OCI-LY1 (cell line): ENCODE data around the gene LGR4.

Source experiments
- H2AFZ ChIP-seq: fragments of 200-600 bp; sonication (generic), shearing (Covaris generic); 2 replicates; pipeline ENCODE4 v1.6.0; 2014; ENCODE audit warnings: antibody characterized with exemption, mild to moderate bottlenecking, low read length
- H3F3A ChIP-seq: fragments of 200-600 bp; sonication (generic), shearing (Covaris generic); 2 replicates; pipeline ENCODE4 v1.6.0; 2014; ENCODE audit warnings: mild to moderate bottlenecking, antibody characterized with exemption, low read length, moderate library complexity; ENCODE audit not compliant: insufficient read depth
- H3K27ac ChIP-seq: fragments of 200-600 bp; sonication (generic); 2 replicates; pipeline ENCODE4 v1.5.1; 2014; ENCODE audit warnings: low read length, mixed run types, mild to moderate bottlenecking, low read depth; ENCODE audit not compliant: poor library complexity, severe bottlenecking
- H3K27me3 ChIP-seq: fragments of 200-600 bp; sonication (generic); 2 replicates; pipeline ENCODE4 v1.6.0; 2014; ENCODE audit warnings: antibody characterized with exemption, mild to moderate bottlenecking, low read length, moderate library complexity; ENCODE audit not compliant: insufficient read depth
- H3K36me3 ChIP-seq: fragments of 200-600 bp; sonication (generic); 2 replicates; pipeline ENCODE4 v1.6.1; 2014; ENCODE audit warnings: mild to moderate bottlenecking, antibody characterized with exemption, low read length, moderate library complexity, mixed read lengths; ENCODE audit not compliant: insufficient read depth
- H3K4me1 ChIP-seq: fragments of 200-600 bp; sonication (generic); 2 replicates; pipeline ENCODE4 v1.5.1; 2014; ENCODE audit warnings: mild to moderate bottlenecking, low read length, moderate library complexity; ENCODE audit not compliant: insufficient read depth, severe bottlenecking
- H3K4me2 ChIP-seq: fragments of 200-600 bp; sonication (generic), shearing (Covaris generic); 2 replicates; pipeline ENCODE4 v1.6.1; 2014; ENCODE audit warnings: low read length
- H3K4me3 ChIP-seq: fragments of 200-600 bp; sonication (generic); 2 replicates; pipeline ENCODE4 v1.5.1; 2014; ENCODE audit warnings: low read length, low read depth, mild to moderate bottlenecking, mixed read lengths; ENCODE audit not compliant: poor library complexity, severe bottlenecking
- H3K79me2 ChIP-seq: fragments of 200-600 bp; shearing (Covaris generic); 2 replicates; pipeline ENCODE4 v1.6.1; 2016; ENCODE audit warnings: mixed run types, low read length, mixed read lengths; ENCODE audit not compliant: insufficient read depth
- H3K9ac ChIP-seq: fragments of 200-600 bp; sonication (generic), shearing (Covaris generic); 2 replicates; pipeline ENCODE4 v1.6.1; 2014; ENCODE audit warnings: mild to moderate bottlenecking, low read length, mixed read lengths
- H3K9me2 ChIP-seq: fragments of 200-600 bp; sonication (generic), shearing (Covaris generic); 2 replicates; pipeline ENCODE4 v1.6.1; 2014; ENCODE audit warnings: low read depth, mild to moderate bottlenecking, low read length, mixed read lengths
- H3K9me3 ChIP-seq: fragments of 200-600 bp; shearing (Covaris generic); 2 replicates; pipeline ENCODE4 v1.6.1; 2014; ENCODE audit warnings: low read length, mixed read lengths
- H4K20me1 ChIP-seq: fragments of 200-600 bp; sonication (generic), shearing (Covaris generic); 2 replicates; pipeline ENCODE4 v1.6.0; 2016; ENCODE audit warnings: mild to moderate bottlenecking, low read length; ENCODE audit not compliant: insufficient read depth
- EZH2 ChIP-seq: fragments of 200-600 bp; sonication (generic), shearing (Covaris generic); IDR thresholded peaks from 2 replicates; pipeline ENCODE4 v1.8.0; 2017; ENCODE audit warnings: borderline replicate concordance, mixed run types, mild to moderate bottlenecking, antibody characterized with exemption, low read length, moderate library complexity, mixed read lengths
- TF ChIP-seq, protein P1 (sequence below): fragments of 200-600 bp; sonication (generic), shearing (Covaris generic); IDR thresholded peaks from 2 replicates; pipeline ENCODE4 v1.5.1; 2017; ENCODE audit warnings: mild to moderate bottlenecking, antibody characterized with exemption, low read length, moderate library complexity, mixed read lengths

Gene LGR4

DNA sequence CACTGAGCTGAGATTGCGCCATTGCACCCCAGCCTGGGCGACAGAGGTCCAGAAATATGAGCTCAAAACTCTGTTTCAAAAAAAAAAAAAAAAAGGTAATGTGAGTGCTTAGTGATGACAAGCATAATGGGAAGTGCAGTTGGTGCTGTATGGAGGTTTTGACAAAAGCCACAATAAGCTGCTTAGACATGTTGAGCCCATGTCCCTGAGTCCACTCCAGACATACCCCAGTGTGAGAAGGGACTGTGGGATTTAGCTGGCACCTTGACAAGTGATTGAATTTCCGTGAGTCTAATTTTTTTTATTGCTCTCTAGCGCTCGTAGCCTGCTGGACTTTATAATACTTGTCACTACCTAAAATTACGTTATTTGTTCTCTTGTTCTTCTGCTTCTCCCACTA is 15.1 kb upstream of the LGR4 start:
- Histone ChIP-seq H3K4me2 (no peak overlapping the region), H3F3A (no peaks in the 10 kb centered on the region), H3K79me2 (no peaks in the 10 kb centered on the region), H2AFZ (no peak overlapping the region), H3K27me3 (no peaks in the 10 kb centered on the region), H4K20me1 (no peaks in the 10 kb centered on the region), H3K4me3 (no peak overlapping the region), H3K27ac (no peak overlapping the region), H3K36me3 (peaks cover 22% of the 10 kb centered on the region; the same call in 1 of the 2 replicates), H3K9me2 (no peaks in the 10 kb centered on the region), H3K9me3 (no peaks in the 10 kb centered on the region), H3K4me1 (no peaks in the 10 kb centered on the region), H3K9ac (no peak overlapping the region)
- no peak for TF ChIP-seq EZH2
- TF ChIP-seq, protein P1, sequence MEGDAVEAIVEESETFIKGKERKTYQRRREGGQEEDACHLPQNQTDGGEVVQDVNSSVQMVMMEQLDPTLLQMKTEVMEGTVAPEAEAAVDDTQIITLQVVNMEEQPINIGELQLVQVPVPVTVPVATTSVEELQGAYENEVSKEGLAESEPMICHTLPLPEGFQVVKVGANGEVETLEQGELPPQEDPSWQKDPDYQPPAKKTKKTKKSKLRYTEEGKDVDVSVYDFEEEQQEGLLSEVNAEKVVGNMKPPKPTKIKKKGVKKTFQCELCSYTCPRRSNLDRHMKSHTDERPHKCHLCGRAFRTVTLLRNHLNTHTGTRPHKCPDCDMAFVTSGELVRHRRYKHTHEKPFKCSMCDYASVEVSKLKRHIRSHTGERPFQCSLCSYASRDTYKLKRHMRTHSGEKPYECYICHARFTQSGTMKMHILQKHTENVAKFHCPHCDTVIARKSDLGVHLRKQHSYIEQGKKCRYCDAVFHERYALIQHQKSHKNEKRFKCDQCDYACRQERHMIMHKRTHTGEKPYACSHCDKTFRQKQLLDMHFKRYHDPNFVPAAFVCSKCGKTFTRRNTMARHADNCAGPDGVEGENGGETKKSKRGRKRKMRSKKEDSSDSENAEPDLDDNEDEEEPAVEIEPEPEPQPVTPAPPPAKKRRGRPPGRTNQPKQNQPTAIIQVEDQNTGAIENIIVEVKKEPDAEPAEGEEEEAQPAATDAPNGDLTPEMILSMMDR = no peak

DNA sequence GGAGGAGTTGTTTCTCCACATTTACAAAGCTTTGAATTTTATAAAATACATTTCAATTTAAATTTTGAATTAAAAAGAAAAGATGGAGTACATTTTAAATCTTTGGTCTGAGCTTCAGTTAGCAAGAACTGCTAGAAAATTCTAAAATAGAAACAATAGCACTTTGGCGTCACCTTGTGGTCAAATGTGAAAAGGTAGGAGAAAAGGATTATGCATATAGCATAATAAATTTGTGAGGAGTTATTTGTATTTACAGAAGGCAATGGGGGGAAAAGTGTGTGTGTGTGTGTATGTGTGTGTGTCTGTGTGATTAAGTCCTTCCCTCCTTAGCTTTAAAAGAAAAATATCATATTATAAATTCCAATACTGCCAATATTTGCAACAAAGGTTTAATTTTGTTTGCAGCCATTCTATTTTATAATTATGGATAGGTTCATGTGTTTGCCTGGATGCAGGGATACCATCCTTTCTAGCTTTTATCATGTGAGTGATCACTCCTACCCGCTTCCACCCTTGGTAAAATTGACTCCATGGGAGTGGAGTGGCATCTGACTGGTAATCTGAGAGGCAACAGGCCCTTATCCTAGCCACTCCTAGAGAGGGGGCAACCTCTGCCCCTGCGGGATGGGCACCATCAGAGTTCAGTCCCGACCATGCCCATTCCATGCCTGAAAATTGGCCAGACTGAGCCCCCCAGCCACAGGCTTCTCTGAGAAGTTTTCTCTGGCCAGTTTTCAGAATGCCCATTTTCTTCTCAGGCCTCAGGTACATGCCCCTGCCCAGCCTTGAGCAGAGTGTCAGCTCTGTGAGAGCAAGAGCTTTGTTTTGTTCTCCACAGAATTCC is 13.6 kb upstream of the LGR4 start:
- Histone ChIP-seq H4K20me1 (no peaks in the 10 kb centered on the region), H3K9me3 (no peaks in the 10 kb centered on the region), H3K36me3 (peaks cover 6% of the 10 kb centered on the region; the same call in 1 of the 2 replicates), H3K27me3 (no peaks in the 10 kb centered on the region), H3K4me3 (no peak overlapping the region), H3K9ac (no peak overlapping the region), H3K27ac (no peak overlapping the region), H3K79me2 (no peaks in the 10 kb centered on the region), H3F3A (no peaks in the 10 kb centered on the region), H2AFZ (no peak overlapping the region), H3K4me1 (no peaks in the 10 kb centered on the region), H3K4me2 (no peak overlapping the region), H3K9me2 (no peaks in the 10 kb centered on the region)
- no peak for TF ChIP-seq EZH2
- TF ChIP-seq, protein P1 = peak; percentile 78

GRCh38 chr11:27482793-27483192 is 10.2 kb upstream of the LGR4 start:
- no peaks in the 10 kb centered on the region for H4K20me1 ChIP-seq
- TF ChIP-seq, protein P1 = no peak
- no peak for TF ChIP-seq EZH2
- H3K9me2 ChIP-seq = no peaks in the 10 kb centered on the region
- no peak overlapping the region for H3K4me2 ChIP-seq
- H3K4me1 ChIP-seq = no peaks in the 10 kb centered on the region
- no peaks in the 10 kb centered on the region for H3K36me3 ChIP-seq
- no peaks in the 10 kb centered on the region for H3K9me3 ChIP-seq
- no peaks in the 10 kb centered on the region for H3K79me2 ChIP-seq
- H2AFZ ChIP-seq = no peak overlapping the region
- H3K9ac ChIP-seq = no peak overlapping the region
- H3K27ac ChIP-seq = no peak overlapping the region
- H3K4me3 ChIP-seq = no peak overlapping the region
- H3F3A ChIP-seq = no peaks in the 10 kb centered on the region
- H3K27me3 ChIP-seq = no peaks in the 10 kb centered on the region
